Measurements from ENCODE around the gene CPNE4.

CPNE4 gene

GRCh38 chr3:131712662-131713061, 322.2 kb downstream of the CPNE4 start:
- in situ Hi-C loops (cut with MboI; ENCODE audit: low sequenced_read_pairs, unreplicated experiment), result no loop called here
- DNase-seq (ENCODE audit: low spot score), result no peak
- TF ChIP-seq CTCF (IDR thresholded peaks at IDR 0.05; ENCODE audit: borderline replicate concordance, control extremely low read depth, extremely low read depth, insufficient read depth, missing control alignments), result no peak

- in situ Hi-C loops (cut with MboI; ENCODE audit: low sequenced_read_pairs, unreplicated experiment), result no loop called here
- no peak for DNase-seq (ENCODE audit: low spot score)
- no peak for TF ChIP-seq CTCF (IDR thresholded peaks at IDR 0.05; ENCODE audit: borderline replicate concordance, control extremely low read depth, extremely low read depth, insufficient read depth, missing control alignments)
Measured at GRCh38 chr3:131711114-131711768, 323.6 kb downstream of the CPNE4 start.

GRCh38 chr3:131708241-131708640, 326.6 kb downstream of the CPNE4 start:
- no peak for TF ChIP-seq CTCF (IDR thresholded peaks at IDR 0.05; ENCODE audit: borderline replicate concordance, control extremely low read depth, extremely low read depth, insufficient read depth, missing control alignments)
- in situ Hi-C loops (cut with MboI; ENCODE audit: low sequenced_read_pairs, unreplicated experiment), result no loop called here
- no peak for DNase-seq (ENCODE audit: low spot score)

- TF ChIP-seq CTCF (IDR thresholded peaks at IDR 0.05; ENCODE audit: borderline replicate concordance, control extremely low read depth, extremely low read depth, insufficient read depth, missing control alignments), result no peak
- DNase-seq (ENCODE audit: low spot score), result no peak
- in situ Hi-C loops (cut with MboI; ENCODE audit: low sequenced_read_pairs, unreplicated experiment), result no loop called here
Measured at GRCh38 chr3:131705558-131706051, 329.2 kb downstream of the CPNE4 start.

GRCh38 chr3:131705099-131705498, 329.7 kb downstream of the CPNE4 start:
- in situ Hi-C loops (cut with MboI; ENCODE audit: low sequenced_read_pairs, unreplicated experiment), result no loop called here
- no peak for DNase-seq (ENCODE audit: low spot score)
- TF ChIP-seq CTCF (IDR thresholded peaks at IDR 0.05; ENCODE audit: borderline replicate concordance, control extremely low read depth, extremely low read depth, insufficient read depth, missing control alignments), result no peak

GRCh38 chr3:131704098-131704497, 330.7 kb downstream of the CPNE4 start:
- TF ChIP-seq CTCF (IDR thresholded peaks at IDR 0.05; ENCODE audit: borderline replicate concordance, control extremely low read depth, extremely low read depth, insufficient read depth, missing control alignments), result no peak
- no peak for DNase-seq (ENCODE audit: low spot score)
- in situ Hi-C loops (cut with MboI; ENCODE audit: low sequenced_read_pairs, unreplicated experiment), result no loop called here

Data from GM13976 (cell line).